Measurements from ENCODE around the gene SMPD3. TPM values are rescaled to one million over a fixed set of nuclear protein-coding genes. Genes with fewer than 3 reads are reported as not detected.

SMPD3 gene
- total RNA-seq, 1 experiment from 2014 or later: 0.89 TPM

- Histone ChIP-seq H3K9me2 (ENCODE audit: insufficient read depth) (no peaks in the 10 kb centered on the region), H2AFZ (ENCODE audit: low read depth, low read length, poor library complexity, severe bottlenecking) (no peak overlapping the region), H3K79me2 (ENCODE audit: insufficient read depth, low read length) (no peaks in the 10 kb centered on the region), H3K4me1 (ENCODE audit: control insufficient read depth in 1 of 2, insufficient read depth in 2 of 2, low read length in 2 of 2) (no peaks in the 10 kb centered on the region), H3K36me3 (ENCODE audit: control insufficient read depth in 1 of 2, insufficient read depth in 2 of 2, low read length in 2 of 2) (no peaks in the 10 kb centered on the region), H3K27me3 (ENCODE audit: insufficient read depth, low read length) (no peaks in the 10 kb centered on the region), H3K4me2 (ENCODE audit: low read length) (no peak overlapping the region), H3K9me3 (ENCODE audit: control insufficient read depth in 1 of 2, insufficient read depth in 1 of 2, low read depth in 1 of 2, low read length in 2 of 2) (no peaks in the 10 kb centered on the region), H3K9ac (ENCODE audit: low read length) (no peak overlapping the region), H3K27ac (ENCODE audit: low read depth, low read length) (no peak overlapping the region), H3K4me3 (replicated peaks in 1 of 2; ENCODE audit: low read depth in 1 of 2, low read length in 2 of 2) (no peak overlapping the region), H4K20me1 (ENCODE audit: insufficient read depth) (no peaks in the 10 kb centered on the region)
- intact Hi-C loops (cut with micrococcal nuclease): no loop called here
- TF ChIP-seq RAD21 (IDR thresholded peaks at IDR 0.05; ENCODE audit: low read depth) (no peak), FOSL1 (IDR thresholded peaks at IDR 0.05; ENCODE audit: low read depth) (no peak), ZNF274 (IDR thresholded peaks at IDR 0.05; ENCODE audit: low read depth, low read length) (no peak), EZH2 (IDR thresholded peaks at IDR 0.05) (no peak), POLR2AphosphoS5 (IDR thresholded peaks at IDR 0.05; ENCODE audit: low read depth, low read length) (no peak), ZBTB33 (IDR thresholded peaks at IDR 0.05; ENCODE audit: extremely low read depth, insufficient replicate concordance, low read length) (no peak)
- ATAC-seq: no peak
- DNase-seq (ENCODE audit: low read depth, low spot score): no peak
- ChIA-PET CTCF (interaction anchor here (1.5 kb wide), 1 partner anchor 10 kb away, joined by 3 read pairs; no protein-coding TSS in a partner anchor), RAD21 (ENCODE audit: low non-redundant PET in 1 of 2, low total read pairs in 2 of 2, uncharacterized antibody in 2 of 2, unreplicated experiment in 2 of 2) (no interaction called here), POLR2A (no interaction called here)
- BruUV-seq (replicated peaks): no TSS peak
Observed at GRCh38 chr16:68372806-68373205, 75.5 kb downstream of the SMPD3 start.

GRCh38 chr16:68372381-68372720 lies 76.0 kb downstream of the SMPD3 start:
- CTCF ChIA-PET: interaction anchor here (1.0 to 1.5 kb wide), 2 partner anchors 9 kb away, joined by 3 read pairs; no protein-coding TSS in a partner anchor
- H3K9me2 ChIP-seq (ENCODE audit: insufficient read depth): no peaks in the 10 kb centered on the region
- TF ChIP-seq REST (IDR thresholded peaks at IDR 0.05; ENCODE audit: low read depth): no peak
- TF ChIP-seq EZH2 (IDR thresholded peaks at IDR 0.05): no peak
- no peak for TF ChIP-seq JUND (IDR thresholded peaks at IDR 0.05)
- no peak for TF ChIP-seq SIN3A (IDR thresholded peaks at IDR 0.05; ENCODE audit: low read depth)
- TF ChIP-seq ZBTB33 (IDR thresholded peaks at IDR 0.05; ENCODE audit: extremely low read depth, insufficient replicate concordance, low read length): no peak
- TF ChIP-seq TCF7L2 (IDR thresholded peaks at IDR 0.05; ENCODE audit: borderline replicate concordance, extremely low read depth, insufficient read depth, insufficient read length): no peak
- TF ChIP-seq POLR2AphosphoS5 (IDR thresholded peaks at IDR 0.05; ENCODE audit: low read depth, low read length): no peak
- no peak for TF ChIP-seq SP1 (IDR thresholded peaks at IDR 0.05; ENCODE audit: low read depth)
- TF ChIP-seq MAX (IDR thresholded peaks at IDR 0.05): no peak
- TF ChIP-seq ELF1 (IDR thresholded peaks at IDR 0.05; ENCODE audit: borderline replicate concordance, low read depth): no peak

More at GRCh38 chr16:68372381-68372720, 76.0 kb downstream of the SMPD3 start:
- intact Hi-C loops (cut with micrococcal nuclease): no loop called here
- no TSS peak for BruUV-seq (replicated peaks)
- POLR2A ChIA-PET: no interaction called here
- no peak overlapping the region for H3K4me3 ChIP-seq (replicated peaks in 1 of 2; ENCODE audit: low read depth in 1 of 2, low read length in 2 of 2)
- no peaks in the 10 kb centered on the region for H3K36me3 ChIP-seq (ENCODE audit: control insufficient read depth in 1 of 2, insufficient read depth in 2 of 2, low read length in 2 of 2)
- RAD21 ChIA-PET (ENCODE audit: low non-redundant PET in 1 of 2, low total read pairs in 2 of 2, uncharacterized antibody in 2 of 2, unreplicated experiment in 2 of 2): no interaction called here
- no peak for ATAC-seq
- H3K27me3 ChIP-seq (ENCODE audit: insufficient read depth, low read length): no peaks in the 10 kb centered on the region
- no peak for DNase-seq (ENCODE audit: low read depth, low spot score)
- H3K9ac ChIP-seq (ENCODE audit: low read length): no peak overlapping the region
- no peaks in the 10 kb centered on the region for H4K20me1 ChIP-seq (ENCODE audit: insufficient read depth)
- H3K27ac ChIP-seq (ENCODE audit: low read depth, low read length): no peak overlapping the region
- H3K9me3 ChIP-seq (ENCODE audit: control insufficient read depth in 1 of 2, insufficient read depth in 1 of 2, low read depth in 1 of 2, low read length in 2 of 2): no peaks in the 10 kb centered on the region
- H3K79me2 ChIP-seq (ENCODE audit: insufficient read depth, low read length): no peaks in the 10 kb centered on the region
- H3K4me2 ChIP-seq (ENCODE audit: low read length): no peak overlapping the region
- H2AFZ ChIP-seq (ENCODE audit: low read depth, low read length, poor library complexity, severe bottlenecking): no peak overlapping the region
- H3K4me1 ChIP-seq (ENCODE audit: control insufficient read depth in 1 of 2, insufficient read depth in 2 of 2, low read length in 2 of 2): no peaks in the 10 kb centered on the region

All from HCT116 (cell line).